ENCODE results near the gene GRN. TPM values are rescaled to one million over a fixed set of nuclear protein-coding genes. Genes with fewer than 3 reads are reported as not detected.

GRN gene
- total and polyA plus RNA-seq, 2 donors (not counting 3 experiments of a cell fraction or from before 2014, with no cell fraction given), result 343 to 1,034 TPM

GRCh38 chr17:44376124-44376523, 31.0 kb downstream of the GRN start:
- TF ChIP-seq CTCF (IDR thresholded peaks at IDR 0.05; ENCODE audit: extremely low read depth in 1 of 2, insufficient read depth in 1 of 2, low read depth in 1 of 2, low read length in 2 of 2) (peak; percentile 53 to 66), FOS (IDR thresholded peaks at IDR 0.05; ENCODE audit: borderline replicate concordance, insufficient read depth, low read length) (no peak), MYC (IDR thresholded peaks at IDR 0.05; ENCODE audit: low read depth, low read length) (no peak), JUN (IDR thresholded peaks at IDR 0.05; ENCODE audit: borderline replicate concordance, insufficient read depth, insufficient read length, low read depth) (no peak)
- ChIA-PET POLR2A (no interaction called here), CTCF (interaction anchor here (0.9 to 2.9 kb wide), 9 partner anchors 9 to 147 kb away, joined by 3 to 16 read pairs (median 4); partner anchors contain the start of gene FAM171A2)
- H2AFZ ChIP-seq (ENCODE audit: low read depth, low read length), result no peak overlapping the region
- no peak overlapping the region for H3K27ac ChIP-seq (ENCODE audit: insufficient read depth, low read depth, low read length)
- no peak overlapping the region for H3K4me3 ChIP-seq (replicated peaks in 1 of 3; ENCODE audit: insufficient read depth in 1 of 3, low read depth in 1 of 3, low read length in 3 of 3)
- peak; percentile 24 for DNase-seq (ENCODE audit: low read depth, low spot score)
- H3K4me1 ChIP-seq (ENCODE audit: control insufficient read depth, extremely low read depth, insufficient read depth, low read length), result no peaks in the 10 kb centered on the region
- H3K27me3 ChIP-seq (ENCODE audit: control insufficient read depth in 2 of 2, insufficient read depth in 2 of 2, low read length in 2 of 2), result no peaks in the 10 kb centered on the region
- dilution Hi-C loops (cut with MboI; ENCODE audit: extremely low pct_ligation_motif_present, low sequenced_read_pairs) (no loop called here), intact Hi-C loops (cut with micrococcal nuclease) (no loop called here)
- H3K36me3 ChIP-seq (ENCODE audit: control insufficient read depth in 2 of 2, extremely low read depth in 1 of 2, insufficient read depth in 2 of 2, low read length in 2 of 2), result no peaks in the 10 kb centered on the region
- H3K79me2 ChIP-seq (ENCODE audit: control insufficient read depth, insufficient read depth, low read length), result no peaks in the 10 kb centered on the region
- H4K20me1 ChIP-seq (replicated peaks; ENCODE audit: control insufficient read depth, extremely low read depth, insufficient read depth, low read length), result no peaks in the 10 kb centered on the region
- H3K9me3 ChIP-seq (replicated peaks; ENCODE audit: control insufficient read depth, insufficient read depth, low read length), result no peaks in the 10 kb centered on the region
- no peak overlapping the region for H3K4me2 ChIP-seq (ENCODE audit: insufficient read depth, low read length)
- no peaks in the 10 kb centered on the region for H3K9me1 ChIP-seq (replicated peaks; ENCODE audit: control insufficient read depth, extremely low read depth, insufficient read depth, low read length)
- BruUV-seq (replicated peaks), result no TSS peak
- no peak for FAIRE-seq
- H3K9ac ChIP-seq (replicated peaks; ENCODE audit: extremely low read depth, insufficient read depth, low read length), result no peak overlapping the region

GRCh38 chr17:44376779-44377178, 31.7 kb downstream of the GRN start:
- intact Hi-C loops (cut with micrococcal nuclease) (no loop called here), dilution Hi-C loops (cut with MboI; ENCODE audit: extremely low pct_ligation_motif_present, low sequenced_read_pairs) (no loop called here)
- H4K20me1 ChIP-seq (replicated peaks; ENCODE audit: control insufficient read depth, extremely low read depth, insufficient read depth, low read length), result no peaks in the 10 kb centered on the region
- H3K79me2 ChIP-seq (ENCODE audit: control insufficient read depth, insufficient read depth, low read length), result no peaks in the 10 kb centered on the region
- no peaks in the 10 kb centered on the region for H3K9me3 ChIP-seq (replicated peaks; ENCODE audit: control insufficient read depth, insufficient read depth, low read length)
- DNase-seq (ENCODE audit: low read depth, low spot score) (no peak), FAIRE-seq (no peak)
- ChIA-PET CTCF (interaction anchor here (1.1 to 2.9 kb wide), 8 partner anchors 9 to 147 kb away, joined by 4 to 16 read pairs (median 4); partner anchors contain the start of gene FAM171A2), POLR2A (no interaction called here)
- H3K27ac ChIP-seq (ENCODE audit: insufficient read depth, low read depth, low read length), result no peak overlapping the region
- TF ChIP-seq POLR2A (IDR thresholded peaks at IDR 0.05; ENCODE audit: low read depth, low read length) (no peak), POLR2AphosphoS5 (IDR thresholded peaks at IDR 0.05; ENCODE audit: insufficient read depth, low read depth, low read length) (no peak), EZH2 (IDR thresholded peaks at IDR 0.05; ENCODE audit: borderline replicate concordance, low read depth, low read length, severe bottlenecking) (no peak), CTCF (IDR thresholded peaks at IDR 0.05; ENCODE audit: extremely low read depth in 1 of 2, insufficient read depth in 1 of 2, low read depth in 1 of 2, low read length in 2 of 2) (no peak), JUN (IDR thresholded peaks at IDR 0.05; ENCODE audit: borderline replicate concordance, insufficient read depth, insufficient read length, low read depth) (no peak), MAX (IDR thresholded peaks at IDR 0.05; ENCODE audit: insufficient read depth, insufficient read length) (no peak), MYC (IDR thresholded peaks at IDR 0.05; ENCODE audit: low read depth, low read length) (no peak), FOS (IDR thresholded peaks at IDR 0.05; ENCODE audit: borderline replicate concordance, insufficient read depth, low read length) (no peak), GATA2 (IDR thresholded peaks at IDR 0.05; ENCODE audit: insufficient read depth, insufficient read length, low read depth, low read length) (no peak)
- no peak overlapping the region for H3K4me3 ChIP-seq (replicated peaks in 1 of 3; ENCODE audit: insufficient read depth in 1 of 3, low read depth in 1 of 3, low read length in 3 of 3)
- no peaks in the 10 kb centered on the region for H3K9me1 ChIP-seq (replicated peaks; ENCODE audit: control insufficient read depth, extremely low read depth, insufficient read depth, low read length)
- H3K4me1 ChIP-seq (ENCODE audit: control insufficient read depth, extremely low read depth, insufficient read depth, low read length), result no peaks in the 10 kb centered on the region
- no peaks in the 10 kb centered on the region for H3K27me3 ChIP-seq (ENCODE audit: control insufficient read depth in 2 of 2, insufficient read depth in 2 of 2, low read length in 2 of 2)
- BruUV-seq (replicated peaks), result no TSS peak
- no peak overlapping the region for H2AFZ ChIP-seq (ENCODE audit: low read depth, low read length)
- H3K36me3 ChIP-seq (ENCODE audit: control insufficient read depth in 2 of 2, extremely low read depth in 1 of 2, insufficient read depth in 2 of 2, low read length in 2 of 2), result no peaks in the 10 kb centered on the region
- H3K4me2 ChIP-seq (ENCODE audit: insufficient read depth, low read length), result no peak overlapping the region
- no peak overlapping the region for H3K9ac ChIP-seq (replicated peaks; ENCODE audit: extremely low read depth, insufficient read depth, low read length)

All from endothelial cell of umbilical vein (primary cell).